Activated CD8-positive, alpha-beta memory T cell treated with anti-CD3 and anti-CD28 coated beads for 4 hours (primary cell): ENCODE measurements around the gene ZNF385B.

Experiments used
- DNase-seq, 2 donors: peaks; one replicate each; pipeline ENCODE4 v3.0.0-alpha.2; 2020; ENCODE audit warnings: low read depth in 2 of 2

Gene ZNF385B

GRCh38 chr2:179588486-179589145, 272.8 kb downstream of the ZNF385B start:
- no peak for DNase-seq

- DNase-seq, result no peak
Observed at GRCh38 chr2:179584760-179585159, 276.7 kb downstream of the ZNF385B start.

GRCh38 chr2:179581605-179582004, 279.8 kb downstream of the ZNF385B start:
- DNase-seq, result no peak

- DNase-seq, result no peak
Observed at GRCh38 chr2:179580378-179581146, 280.9 kb downstream of the ZNF385B start.

GRCh38 chr2:179579800-179580199, 281.6 kb downstream of the ZNF385B start:
- DNase-seq, result no peak

GRCh38 chr2:179578171-179578916, 283.1 kb downstream of the ZNF385B start:
- no peak for DNase-seq

- no peak for DNase-seq
Observed at GRCh38 chr2:179574061-179574519, 287.3 kb downstream of the ZNF385B start.

- no peak for DNase-seq
Observed at GRCh38 chr2:179572544-179572943, 288.9 kb downstream of the ZNF385B start.

GRCh38 chr2:179571721-179572120, 289.7 kb downstream of the ZNF385B start:
- no peak for DNase-seq

GRCh38 chr2:179571252-179571651, 290.2 kb downstream of the ZNF385B start:
- no peak for DNase-seq

GRCh38 chr2:179569831-179570233, 291.6 kb downstream of the ZNF385B start:
- DNase-seq, result no peak

- DNase-seq, result no peak
Observed at GRCh38 chr2:179565807-179566206, 295.6 kb downstream of the ZNF385B start.

GRCh38 chr2:179562330-179562885, 299.0 kb downstream of the ZNF385B start:
- no peak for DNase-seq

GRCh38 chr2:179561702-179562101, 299.7 kb downstream of the ZNF385B start:
- no peak for DNase-seq

- no peak for DNase-seq
Observed at GRCh38 chr2:179560257-179560735, 301.1 kb downstream of the ZNF385B start.

- no peak for DNase-seq
Observed at GRCh38 chr2:179559108-179559806, 302.2 kb downstream of the ZNF385B start.

- DNase-seq, result no peak
Observed at GRCh38 chr2:179558010-179558934, 303.1 kb downstream of the ZNF385B start.

GRCh38 chr2:179556425-179556824, 305.0 kb downstream of the ZNF385B start:
- no peak for DNase-seq

- DNase-seq, result no peak
Observed at GRCh38 chr2:179555691-179556283, 305.6 kb downstream of the ZNF385B start.
